ENCODE results near the gene TMEM135.
"Not testable (repeated sequence)": the region's sequence is repeated elsewhere in the genome, so short reads cannot be mapped to it uniquely, and the experiment has no call there.

The TMEM135 gene

GRCh38 chr11:87081358-87081757, 43.6 kb downstream of the TMEM135 start:
- DNase-seq = no peak

- DNase-seq = no peak
Measured at GRCh38 chr11:87082590-87082989, 44.9 kb downstream of the TMEM135 start.

- no peak for DNase-seq
Measured at GRCh38 chr11:87083029-87083428, 45.3 kb downstream of the TMEM135 start.

- no peak for DNase-seq
Measured at GRCh38 chr11:87092159-87092558, 54.4 kb downstream of the TMEM135 start.

GRCh38 chr11:87092567-87092966, 54.8 kb downstream of the TMEM135 start:
- no peak for DNase-seq

GRCh38 chr11:87097582-87097981, 59.8 kb downstream of the TMEM135 start:
- DNase-seq = no peak

- DNase-seq = no peak
Measured at GRCh38 chr11:87101956-87102580, 64.3 kb downstream of the TMEM135 start.

- DNase-seq = not testable (repeated sequence)
Measured at GRCh38 chr11:87105826-87106225, 68.1 kb downstream of the TMEM135 start.

GRCh38 chr11:87107379-87107778, 69.6 kb downstream of the TMEM135 start:
- not testable (repeated sequence) for DNase-seq

GRCh38 chr11:87110443-87111131, 72.9 kb downstream of the TMEM135 start:
- no peak for DNase-seq

- no peak for DNase-seq
Measured at GRCh38 chr11:87114093-87114492, 76.4 kb downstream of the TMEM135 start.

- no peak for DNase-seq
Measured at GRCh38 chr11:87116185-87116584, 78.5 kb downstream of the TMEM135 start.

GRCh38 chr11:87120937-87121336, 83.2 kb downstream of the TMEM135 start:
- no peak for DNase-seq

- DNase-seq = no peak
Measured at GRCh38 chr11:87122852-87123251, 85.1 kb downstream of the TMEM135 start.

- DNase-seq = no peak
Measured at GRCh38 chr11:87125257-87125656, 87.5 kb downstream of the TMEM135 start.

- no peak for DNase-seq
Measured at GRCh38 chr11:87127101-87127500, 89.4 kb downstream of the TMEM135 start.

- DNase-seq = no peak
Measured at GRCh38 chr11:87128372-87128771, 90.6 kb downstream of the TMEM135 start.

- DNase-seq = no peak
Measured at GRCh38 chr11:87134524-87135106, 96.9 kb downstream of the TMEM135 start.

GRCh38 chr11:87136236-87136635, 98.5 kb downstream of the TMEM135 start:
- no peak for DNase-seq

GRCh38 chr11:87137711-87138110, 100.0 kb downstream of the TMEM135 start:
- no peak for DNase-seq

GRCh38 chr11:87139475-87139874, 101.7 kb downstream of the TMEM135 start:
- DNase-seq = no peak

GRCh38 chr11:87141322-87141721, 103.6 kb downstream of the TMEM135 start:
- no peak for DNase-seq

- DNase-seq = no peak
Measured at GRCh38 chr11:87141980-87142514, 104.3 kb downstream of the TMEM135 start.

- DNase-seq = no peak
Measured at GRCh38 chr11:87142594-87142993, 104.9 kb downstream of the TMEM135 start.
